Neural cell (in vitro differentiated cells): ENCODE data around the gene FCHO2.

ENCODE experiments used
- EP300 ChIP-seq: fragments of 450-650 bp; conservative IDR thresholded peaks from 2 replicates; pipeline ENCODE4 v1.6.1; 2014; ENCODE audit warnings: antibody characterized with exemption, mild to moderate bottlenecking, moderate library complexity; ENCODE audit not compliant: poor library complexity, severe bottlenecking
- EZH2 ChIP-seq: fragments of 200-600, 300-800 bp; shearing (Covaris generic), sonication (generic); IDR thresholded peaks from 2 replicates; pipeline ENCODE4 v1.6.1; 2014; ENCODE audit warnings: antibody characterized with exemption, low read length, borderline replicate concordance, mild to moderate bottlenecking; ENCODE audit not compliant: insufficient read depth, poor library complexity, severe bottlenecking
- MXI1 ChIP-seq: fragments of 450-650 bp; conservative IDR thresholded peaks from 2 replicates; pipeline ENCODE4 v1.6.1; 2014; ENCODE audit warnings: antibody characterized with exemption, mild to moderate bottlenecking; ENCODE audit not compliant: poor library complexity, severe bottlenecking
- POLR2AphosphoS5 ChIP-seq: IDR thresholded peaks from 2 replicates; pipeline ENCODE4 v1.6.1; 2012
- RAD21 ChIP-seq: fragments of 450-650 bp; conservative IDR thresholded peaks from 2 replicates; pipeline ENCODE4 v1.6.1; 2014; ENCODE audit warnings: antibody characterized with exemption, mild to moderate bottlenecking, moderate library complexity
- SMC3 ChIP-seq: fragments of 450-650 bp; conservative IDR thresholded peaks from 2 replicates; pipeline ENCODE4 v1.6.1; 2014; ENCODE audit warnings: antibody characterized with exemption, mild to moderate bottlenecking, moderate library complexity; ENCODE audit not compliant: poor library complexity
- TAF1 ChIP-seq: IDR thresholded peaks from 2 replicates; pipeline ENCODE4 v1.6.1; 2012; ENCODE audit warnings: low read depth
- TF ChIP-seq, protein P1 (sequence below): IDR thresholded peaks from 2 replicates; pipeline ENCODE4 v1.6.1; 2012; ENCODE audit warnings: borderline replicate concordance
- TF ChIP-seq, protein P2 (sequence below): fragments of 450-650 bp; IDR thresholded peaks from 2 replicates; pipeline ENCODE4 v1.5.1; 2014; ENCODE audit warnings: antibody characterized with exemption, mild to moderate bottlenecking, moderate library complexity; ENCODE audit not compliant: poor library complexity, severe bottlenecking

GRCh38 chr5:72908664-72909063 is 47.2 kb upstream of the FCHO2 start:
- TF ChIP-seq EP300 (no peak), POLR2AphosphoS5 (no peak), SMC3 (no peak), TAF1 (no peak), RAD21 (no peak), EZH2 (no peak), MXI1 (no peak)
- TF ChIP-seq, protein P1, sequence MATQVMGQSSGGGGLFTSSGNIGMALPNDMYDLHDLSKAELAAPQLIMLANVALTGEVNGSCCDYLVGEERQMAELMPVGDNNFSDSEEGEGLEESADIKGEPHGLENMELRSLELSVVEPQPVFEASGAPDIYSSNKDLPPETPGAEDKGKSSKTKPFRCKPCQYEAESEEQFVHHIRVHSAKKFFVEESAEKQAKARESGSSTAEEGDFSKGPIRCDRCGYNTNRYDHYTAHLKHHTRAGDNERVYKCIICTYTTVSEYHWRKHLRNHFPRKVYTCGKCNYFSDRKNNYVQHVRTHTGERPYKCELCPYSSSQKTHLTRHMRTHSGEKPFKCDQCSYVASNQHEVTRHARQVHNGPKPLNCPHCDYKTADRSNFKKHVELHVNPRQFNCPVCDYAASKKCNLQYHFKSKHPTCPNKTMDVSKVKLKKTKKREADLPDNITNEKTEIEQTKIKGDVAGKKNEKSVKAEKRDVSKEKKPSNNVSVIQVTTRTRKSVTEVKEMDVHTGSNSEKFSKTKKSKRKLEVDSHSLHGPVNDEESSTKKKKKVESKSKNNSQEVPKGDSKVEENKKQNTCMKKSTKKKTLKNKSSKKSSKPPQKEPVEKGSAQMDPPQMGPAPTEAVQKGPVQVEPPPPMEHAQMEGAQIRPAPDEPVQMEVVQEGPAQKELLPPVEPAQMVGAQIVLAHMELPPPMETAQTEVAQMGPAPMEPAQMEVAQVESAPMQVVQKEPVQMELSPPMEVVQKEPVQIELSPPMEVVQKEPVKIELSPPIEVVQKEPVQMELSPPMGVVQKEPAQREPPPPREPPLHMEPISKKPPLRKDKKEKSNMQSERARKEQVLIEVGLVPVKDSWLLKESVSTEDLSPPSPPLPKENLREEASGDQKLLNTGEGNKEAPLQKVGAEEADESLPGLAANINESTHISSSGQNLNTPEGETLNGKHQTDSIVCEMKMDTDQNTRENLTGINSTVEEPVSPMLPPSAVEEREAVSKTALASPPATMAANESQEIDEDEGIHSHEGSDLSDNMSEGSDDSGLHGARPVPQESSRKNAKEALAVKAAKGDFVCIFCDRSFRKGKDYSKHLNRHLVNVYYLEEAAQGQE: no peak
- TF ChIP-seq, protein P2, sequence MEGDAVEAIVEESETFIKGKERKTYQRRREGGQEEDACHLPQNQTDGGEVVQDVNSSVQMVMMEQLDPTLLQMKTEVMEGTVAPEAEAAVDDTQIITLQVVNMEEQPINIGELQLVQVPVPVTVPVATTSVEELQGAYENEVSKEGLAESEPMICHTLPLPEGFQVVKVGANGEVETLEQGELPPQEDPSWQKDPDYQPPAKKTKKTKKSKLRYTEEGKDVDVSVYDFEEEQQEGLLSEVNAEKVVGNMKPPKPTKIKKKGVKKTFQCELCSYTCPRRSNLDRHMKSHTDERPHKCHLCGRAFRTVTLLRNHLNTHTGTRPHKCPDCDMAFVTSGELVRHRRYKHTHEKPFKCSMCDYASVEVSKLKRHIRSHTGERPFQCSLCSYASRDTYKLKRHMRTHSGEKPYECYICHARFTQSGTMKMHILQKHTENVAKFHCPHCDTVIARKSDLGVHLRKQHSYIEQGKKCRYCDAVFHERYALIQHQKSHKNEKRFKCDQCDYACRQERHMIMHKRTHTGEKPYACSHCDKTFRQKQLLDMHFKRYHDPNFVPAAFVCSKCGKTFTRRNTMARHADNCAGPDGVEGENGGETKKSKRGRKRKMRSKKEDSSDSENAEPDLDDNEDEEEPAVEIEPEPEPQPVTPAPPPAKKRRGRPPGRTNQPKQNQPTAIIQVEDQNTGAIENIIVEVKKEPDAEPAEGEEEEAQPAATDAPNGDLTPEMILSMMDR: no peak
